ENCODE measurements around the gene MYH6.

DNA sequence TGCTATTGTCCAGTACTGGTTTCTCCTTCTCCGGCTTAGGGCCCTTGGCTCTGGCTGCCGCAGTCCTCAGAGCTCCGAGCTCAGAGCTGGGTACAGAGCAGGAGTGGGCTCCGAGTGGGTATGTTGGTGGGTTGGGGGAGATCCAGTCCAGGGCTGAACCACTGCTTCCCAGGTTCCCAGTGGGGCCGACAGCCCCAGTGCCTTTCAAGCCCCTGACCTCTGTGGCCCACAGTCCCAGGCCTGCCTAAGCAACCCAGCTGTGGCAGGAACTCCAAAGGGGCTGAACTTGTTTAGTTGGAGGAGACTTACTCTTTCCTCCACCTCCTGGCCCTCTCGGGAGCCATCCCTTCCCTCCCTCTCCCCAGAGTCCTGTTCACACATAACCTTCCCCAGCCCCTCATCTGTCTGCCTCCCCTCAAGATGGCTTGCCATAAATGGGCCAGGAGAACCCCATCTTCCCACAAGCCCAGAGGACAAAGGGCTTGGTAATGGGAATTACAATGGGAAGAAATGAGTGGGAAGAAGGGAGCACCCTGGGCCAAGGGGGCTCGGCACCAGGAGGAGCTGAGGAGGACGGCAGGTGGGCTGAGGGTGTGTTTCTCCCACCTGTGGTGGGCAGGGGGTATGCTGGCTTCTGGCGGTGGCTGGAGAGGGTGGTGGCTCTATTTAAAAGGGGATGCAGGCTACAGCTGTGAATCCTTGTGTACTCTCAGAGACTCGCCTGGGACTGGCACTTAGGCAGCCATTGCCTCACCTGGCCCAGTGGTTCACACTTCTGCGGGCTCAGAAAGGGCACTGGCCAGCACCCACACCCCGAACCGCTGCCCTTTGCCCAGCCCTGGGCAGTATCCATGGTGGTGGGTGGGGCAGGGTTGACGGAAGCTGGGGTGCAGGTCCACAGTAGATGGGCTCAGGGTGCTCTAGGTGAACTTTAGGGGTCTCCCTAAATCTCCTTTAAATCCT is 3.8 kb upstream of the MYH6 start:
- TF ChIP-seq, protein P1, sequence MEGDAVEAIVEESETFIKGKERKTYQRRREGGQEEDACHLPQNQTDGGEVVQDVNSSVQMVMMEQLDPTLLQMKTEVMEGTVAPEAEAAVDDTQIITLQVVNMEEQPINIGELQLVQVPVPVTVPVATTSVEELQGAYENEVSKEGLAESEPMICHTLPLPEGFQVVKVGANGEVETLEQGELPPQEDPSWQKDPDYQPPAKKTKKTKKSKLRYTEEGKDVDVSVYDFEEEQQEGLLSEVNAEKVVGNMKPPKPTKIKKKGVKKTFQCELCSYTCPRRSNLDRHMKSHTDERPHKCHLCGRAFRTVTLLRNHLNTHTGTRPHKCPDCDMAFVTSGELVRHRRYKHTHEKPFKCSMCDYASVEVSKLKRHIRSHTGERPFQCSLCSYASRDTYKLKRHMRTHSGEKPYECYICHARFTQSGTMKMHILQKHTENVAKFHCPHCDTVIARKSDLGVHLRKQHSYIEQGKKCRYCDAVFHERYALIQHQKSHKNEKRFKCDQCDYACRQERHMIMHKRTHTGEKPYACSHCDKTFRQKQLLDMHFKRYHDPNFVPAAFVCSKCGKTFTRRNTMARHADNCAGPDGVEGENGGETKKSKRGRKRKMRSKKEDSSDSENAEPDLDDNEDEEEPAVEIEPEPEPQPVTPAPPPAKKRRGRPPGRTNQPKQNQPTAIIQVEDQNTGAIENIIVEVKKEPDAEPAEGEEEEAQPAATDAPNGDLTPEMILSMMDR (IDR thresholded peaks at IDR 0.05), result no peak
- TF ChIP-seq POLR2A (IDR thresholded peaks at IDR 0.05), result no peak
